Fibroblast of mammary gland (primary cell): ENCODE results near the gene RBMS3.
A peak's percentile ranks its signal among the peaks of the same experiment; 100 is the strongest.

Experiments used
- DNase-seq: peaks from one replicate; pipeline ENCODE4 v3.0.0-alpha.2; 2010; ENCODE audit warnings: low read depth
- H3K4me3 ChIP-seq: 2 replicates; pipeline ENCODE4 v1.5.1; 2011; ENCODE audit warnings: low read depth, mild to moderate bottlenecking, low read length, moderate library complexity; ENCODE audit not compliant: control insufficient read depth
- CTCF ChIP-seq: conservative IDR thresholded peaks from 2 replicates; pipeline ENCODE4 v1.5.1; 2011; ENCODE audit warnings: low read depth, low read length, inconsistent platforms; ENCODE audit not compliant: control insufficient read depth, insufficient read depth

RBMS3 gene

GRCh38 chr3:29823233-29823632, 542.4 kb downstream of the RBMS3 start:
- no peak for TF ChIP-seq CTCF
- DNase-seq: no peak
- no peak overlapping the region for H3K4me3 ChIP-seq

- TF ChIP-seq CTCF: no peak
- no peak overlapping the region for H3K4me3 ChIP-seq
- DNase-seq: no peak
Measured at GRCh38 chr3:29826712-29827111, 545.8 kb downstream of the RBMS3 start.

GRCh38 chr3:29827756-29828155, 546.9 kb downstream of the RBMS3 start:
- no peak overlapping the region for H3K4me3 ChIP-seq
- peak; percentile 39 for DNase-seq

GRCh38 chr3:29829340-29829739, 548.5 kb downstream of the RBMS3 start:
- no peak for TF ChIP-seq CTCF
- no peak for DNase-seq
- H3K4me3 ChIP-seq: no peak overlapping the region

More at GRCh38 chr3:29827756-29828155, 546.9 kb downstream of the RBMS3 start:
- no peak for TF ChIP-seq CTCF

- no peak overlapping the region for H3K4me3 ChIP-seq
- no peak for DNase-seq
- peak; percentile 4 for TF ChIP-seq CTCF
Measured at GRCh38 chr3:29850641-29851040, 569.8 kb downstream of the RBMS3 start.

- H3K4me3 ChIP-seq: no peak overlapping the region
- TF ChIP-seq CTCF: no peak
- no peak for DNase-seq
Measured at GRCh38 chr3:29852767-29853166, 571.9 kb downstream of the RBMS3 start.

GRCh38 chr3:29853841-29854397, 573.0 kb downstream of the RBMS3 start:
- TF ChIP-seq CTCF: no peak
- no peak overlapping the region for H3K4me3 ChIP-seq
- no peak for DNase-seq
